SU-DHL-6 (cell line): ENCODE measurements around the gene XKR8.

Experiments
- H2AFZ ChIP-seq: fragments of 200-600 bp; sonication (generic); 2 replicates; pipeline ENCODE4 v1.6.1; 2014; ENCODE audit warnings: low read depth, mild to moderate bottlenecking, moderate library complexity, mixed read lengths, antibody characterized with exemption, low read length; ENCODE audit not compliant: severe bottlenecking
- H3F3A ChIP-seq: fragments of 200-600 bp; shearing (Covaris generic); 2 replicates; pipeline ENCODE4 v1.6.0; 2016; ENCODE audit warnings: antibody characterized with exemption, mild to moderate bottlenecking; ENCODE audit not compliant: insufficient read depth
- H3K27ac ChIP-seq: fragments of 200-600 bp; sonication (generic); 2 replicates; pipeline ENCODE4 v1.5.1; 2016; ENCODE audit warnings: low read depth, mild to moderate bottlenecking, low read length, moderate library complexity, mixed read lengths
- H3K27me3 ChIP-seq: fragments of 200-600 bp; sonication (generic), shearing (Covaris generic); 2 replicates; pipeline ENCODE4 v1.6.0; 2014; ENCODE audit warnings: mild to moderate bottlenecking, low read length
- H3K36me3 ChIP-seq: fragments of 200-600 bp; sonication (generic); 2 replicates; pipeline ENCODE4 v1.6.1; 2014; ENCODE audit warnings: mild to moderate bottlenecking, low read length, mixed read lengths
- H3K4me2 ChIP-seq: fragments of 300-600, 200-600 bp; shearing (Covaris generic), sonication (generic); 2 replicates; pipeline ENCODE4 v1.6.0; 2014; ENCODE audit warnings: low read length, low read depth, mild to moderate bottlenecking; ENCODE audit not compliant: poor library complexity, severe bottlenecking
- H3K4me3 ChIP-seq: fragments of 200-600 bp; sonication (generic); 2 replicates; pipeline ENCODE4 v1.5.1; 2014; ENCODE audit warnings: antibody characterized with exemption, low read length, mild to moderate bottlenecking, mixed read lengths; ENCODE audit not compliant: insufficient read depth, poor library complexity, severe bottlenecking
- H3K79me2 ChIP-seq: fragments of 200-600 bp; sonication (generic); 2 replicates; pipeline ENCODE4 v1.6.1; 2014; ENCODE audit warnings: mild to moderate bottlenecking, low read length, moderate library complexity; ENCODE audit not compliant: insufficient read depth
- H3K9ac ChIP-seq: fragments of 200-600 bp; sonication (generic); 2 replicates; pipeline ENCODE4 v1.7.0; 2014; ENCODE audit warnings: mild to moderate bottlenecking, low read length
- H3K9me2 ChIP-seq: fragments of 200-600 bp; sonication (generic); replicated peaks from 2 replicates; pipeline ENCODE4 v1.6.1; 2014; ENCODE audit warnings: low read length; ENCODE audit not compliant: insufficient read depth
- H3K9me3 ChIP-seq: fragments of 200-600 bp; sonication (generic); 2 replicates; pipeline ENCODE4 v1.6.1; 2014; ENCODE audit warnings: low read length, mixed read lengths; ENCODE audit not compliant: insufficient read depth
- H4K20me1 ChIP-seq: fragments of 200-600 bp; sonication (generic); 2 replicates; pipeline ENCODE4 v1.6.1; 2014; ENCODE audit warnings: low read depth, mild to moderate bottlenecking, antibody characterized with exemption, low read length, moderate library complexity, mixed read lengths
- CTCF ChIP-seq: fragments of 200-600 bp; sonication (generic); IDR thresholded peaks from one replicate; pipeline ENCODE4 v1.5.1; 2017; ENCODE audit warnings: antibody characterized with exemption, mild to moderate bottlenecking, low read length, moderate library complexity; ENCODE audit not compliant: insufficient read depth, poor library complexity, severe bottlenecking
- EZH2phosphoT487 ChIP-seq: fragments of 200-600 bp; sonication (generic), shearing (Covaris generic); conservative IDR thresholded peaks from 2 replicates; pipeline ENCODE4 v1.6.1; 2018; ENCODE audit warnings: mild to moderate bottlenecking, antibody characterized with exemption, low read length, moderate library complexity, mixed read lengths

Gene XKR8

GRCh38 chr1:27966402-27967105 is 6.8 kb downstream of the XKR8 start:
- Histone ChIP-seq H3K4me2 (no peak overlapping the region), H3K27ac (no peak overlapping the region), H3K9me3 (no peaks in the 10 kb centered on the region), H3K79me2 (no peaks in the 10 kb centered on the region), H2AFZ (no peak overlapping the region), H3K36me3 (no peaks in the 10 kb centered on the region), H3F3A (peaks cover 4% of the 10 kb centered on the region; the same call in 1 of the 2 replicates), H4K20me1 (no peaks in the 10 kb centered on the region), H3K4me3 (no peak overlapping the region), H3K9me2 (no peaks in the 10 kb centered on the region), H3K9ac (no peak overlapping the region), H3K27me3 (no peaks in the 10 kb centered on the region)
- no peak for TF ChIP-seq CTCF
- TF ChIP-seq EZH2phosphoT487: no peak

GRCh38 chr1:27967106-27967883 is 7.5 kb downstream of the XKR8 start:
- no peaks in the 10 kb centered on the region for H3K36me3 ChIP-seq

GRCh38 chr1:27967884-27968466 is 8.2 kb downstream of the XKR8 start:
- no peak overlapping the region for H3K4me3 ChIP-seq
- no peaks in the 10 kb centered on the region for H3K79me2 ChIP-seq
- no peak overlapping the region for H3K4me2 ChIP-seq
- H3F3A ChIP-seq: peaks cover 8% of the 10 kb centered on the region; the same call in 1 of the 2 replicates
- no peak for TF ChIP-seq EZH2phosphoT487
- TF ChIP-seq CTCF: no peak
- H4K20me1 ChIP-seq: no peaks in the 10 kb centered on the region
- H3K36me3 ChIP-seq: no peaks in the 10 kb centered on the region
- no peak overlapping the region for H3K9ac ChIP-seq
- H3K9me2 ChIP-seq: no peaks in the 10 kb centered on the region
- H3K9me3 ChIP-seq: no peaks in the 10 kb centered on the region
- H3K27ac ChIP-seq: no peak overlapping the region
- no peaks in the 10 kb centered on the region for H3K27me3 ChIP-seq
- H2AFZ ChIP-seq: no peak overlapping the region

More at GRCh38 chr1:27967106-27967883, 7.5 kb downstream of the XKR8 start:
- H3K27ac ChIP-seq: no peak overlapping the region
- peaks cover 4% of the 10 kb centered on the region; the same call in 1 of the 2 replicates for H3F3A ChIP-seq
- no peak overlapping the region for H3K4me3 ChIP-seq
- H2AFZ ChIP-seq: no peak overlapping the region
- no peaks in the 10 kb centered on the region for H3K27me3 ChIP-seq
- H3K9me3 ChIP-seq: no peaks in the 10 kb centered on the region
- H4K20me1 ChIP-seq: no peaks in the 10 kb centered on the region
- H3K9me2 ChIP-seq: no peaks in the 10 kb centered on the region
- no peak overlapping the region for H3K4me2 ChIP-seq
- no peak overlapping the region for H3K9ac ChIP-seq
- TF ChIP-seq EZH2phosphoT487 (no peak), CTCF (no peak)
- no peaks in the 10 kb centered on the region for H3K79me2 ChIP-seq
